Measurements from ENCODE around the gene KISS1R.
"Not testable (repeated sequence)": the region's sequence is repeated elsewhere in the genome, so short reads cannot be mapped to it uniquely, and the experiment has no call there.

The KISS1R gene

DNA sequence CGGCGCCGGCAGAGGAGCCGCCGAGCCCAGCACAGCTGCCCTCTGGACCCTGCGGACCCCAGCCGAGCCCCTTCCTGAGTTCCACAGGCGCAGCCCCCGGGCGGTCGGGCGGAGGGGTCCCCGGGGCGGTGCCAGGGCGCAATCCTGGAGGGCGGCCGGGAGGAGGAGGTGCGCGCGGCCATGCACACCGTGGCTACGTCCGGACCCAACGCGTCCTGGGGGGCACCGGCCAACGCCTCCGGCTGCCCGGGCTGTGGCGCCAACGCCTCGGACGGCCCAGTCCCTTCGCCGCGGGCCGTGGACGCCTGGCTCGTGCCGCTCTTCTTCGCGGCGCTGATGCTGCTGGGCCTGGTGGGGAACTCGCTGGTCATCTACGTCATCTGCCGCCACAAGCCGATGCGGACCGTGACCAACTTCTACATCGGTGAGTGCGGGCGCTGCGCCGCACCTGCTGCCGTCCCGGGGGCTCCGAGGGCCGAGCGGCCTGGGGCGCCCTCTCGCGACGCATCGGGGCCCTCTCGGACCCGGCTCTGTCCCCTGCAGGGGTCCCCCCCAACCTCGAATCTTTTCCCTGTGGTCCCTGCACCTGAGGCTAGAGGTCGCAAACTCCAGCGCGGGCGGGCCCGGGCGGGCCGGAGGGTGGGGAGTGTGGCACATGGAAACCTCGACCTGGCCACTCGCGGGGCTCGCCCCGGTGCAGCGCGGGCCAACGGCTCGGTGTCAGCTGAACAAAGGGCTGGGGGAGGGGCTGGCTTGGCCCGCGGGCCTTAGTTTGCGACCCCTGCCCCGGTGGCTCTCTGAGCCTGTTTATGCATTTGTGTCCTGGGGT lies at the start of gene KISS1R:
KISS1R (plus strand) TSS at position 11 of the 829 bp plus-strand sequence; CDS start at position 181, 170 bp downstream.
- DNase-seq: peak; percentile 48

DNA sequence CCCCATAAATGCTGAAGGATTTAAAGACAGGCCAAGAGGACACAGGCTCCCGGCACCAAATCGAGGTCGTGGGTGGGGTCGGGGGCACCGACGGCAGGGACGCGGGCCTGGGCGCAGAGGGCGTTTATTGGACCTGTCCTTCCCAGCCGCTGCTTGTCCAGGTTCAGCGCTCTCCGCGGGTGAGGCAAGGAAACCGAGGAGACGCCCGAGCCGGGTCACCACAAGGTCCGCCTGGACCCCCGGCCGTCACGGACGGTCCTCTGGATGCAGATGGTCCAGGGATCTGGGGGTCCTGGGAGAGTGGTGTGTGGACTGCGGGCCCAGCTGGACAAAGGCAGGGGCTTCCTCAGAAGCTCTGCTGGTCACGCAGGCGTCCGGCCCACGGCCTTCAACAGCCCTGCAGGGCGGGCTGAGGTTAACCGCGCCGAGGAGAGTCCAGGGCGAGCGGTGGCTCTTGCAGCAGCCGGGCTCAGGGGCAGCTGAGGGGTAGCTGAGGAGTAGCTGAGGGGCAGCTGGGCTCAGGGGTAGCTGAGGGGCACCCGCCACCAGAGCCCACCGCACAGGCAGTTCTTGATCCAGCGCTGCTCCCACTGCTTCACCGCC lies 49.2 kb upstream of the KISS1R start:
- DNase-seq: no peak

DNA sequence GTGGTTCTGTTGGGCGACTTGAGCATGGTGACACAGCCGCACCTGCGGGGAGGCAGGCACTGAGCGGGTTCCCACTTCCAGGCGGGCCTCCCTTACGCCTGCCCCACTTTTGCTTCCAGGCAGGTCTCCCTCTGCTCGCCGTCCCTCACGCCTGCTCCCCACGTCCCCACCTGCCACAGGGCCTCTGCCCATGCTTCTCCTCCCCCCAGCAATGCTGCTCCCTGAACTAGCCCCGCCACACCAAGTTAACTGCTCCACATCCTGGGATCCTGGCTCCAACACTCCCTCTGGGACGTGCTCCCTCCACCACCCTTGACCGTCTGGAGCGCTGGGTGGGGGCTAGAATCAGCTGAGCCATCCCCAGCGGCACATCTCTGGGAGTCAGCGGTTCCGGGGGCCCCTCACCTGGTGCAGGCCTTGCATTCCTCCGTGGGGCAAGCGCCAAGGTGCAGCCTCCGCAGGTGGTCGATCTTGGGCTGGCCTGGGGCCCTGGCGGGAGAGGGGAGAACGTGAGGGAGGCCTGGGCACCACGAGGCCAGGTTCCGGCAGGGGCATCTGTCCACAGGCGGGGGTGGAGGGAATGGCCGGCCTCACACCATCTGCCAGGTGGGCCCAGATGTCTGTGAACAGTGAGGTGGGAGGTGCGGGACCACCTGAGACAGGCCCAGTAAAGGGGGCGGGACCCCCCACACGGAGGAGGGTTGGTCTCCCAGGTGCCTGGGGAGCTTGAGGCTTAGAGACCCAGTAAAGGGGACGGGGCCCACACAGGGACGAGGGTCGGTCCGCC lies 48.5 kb upstream of the KISS1R start:
- no peak for DNase-seq

DNA sequence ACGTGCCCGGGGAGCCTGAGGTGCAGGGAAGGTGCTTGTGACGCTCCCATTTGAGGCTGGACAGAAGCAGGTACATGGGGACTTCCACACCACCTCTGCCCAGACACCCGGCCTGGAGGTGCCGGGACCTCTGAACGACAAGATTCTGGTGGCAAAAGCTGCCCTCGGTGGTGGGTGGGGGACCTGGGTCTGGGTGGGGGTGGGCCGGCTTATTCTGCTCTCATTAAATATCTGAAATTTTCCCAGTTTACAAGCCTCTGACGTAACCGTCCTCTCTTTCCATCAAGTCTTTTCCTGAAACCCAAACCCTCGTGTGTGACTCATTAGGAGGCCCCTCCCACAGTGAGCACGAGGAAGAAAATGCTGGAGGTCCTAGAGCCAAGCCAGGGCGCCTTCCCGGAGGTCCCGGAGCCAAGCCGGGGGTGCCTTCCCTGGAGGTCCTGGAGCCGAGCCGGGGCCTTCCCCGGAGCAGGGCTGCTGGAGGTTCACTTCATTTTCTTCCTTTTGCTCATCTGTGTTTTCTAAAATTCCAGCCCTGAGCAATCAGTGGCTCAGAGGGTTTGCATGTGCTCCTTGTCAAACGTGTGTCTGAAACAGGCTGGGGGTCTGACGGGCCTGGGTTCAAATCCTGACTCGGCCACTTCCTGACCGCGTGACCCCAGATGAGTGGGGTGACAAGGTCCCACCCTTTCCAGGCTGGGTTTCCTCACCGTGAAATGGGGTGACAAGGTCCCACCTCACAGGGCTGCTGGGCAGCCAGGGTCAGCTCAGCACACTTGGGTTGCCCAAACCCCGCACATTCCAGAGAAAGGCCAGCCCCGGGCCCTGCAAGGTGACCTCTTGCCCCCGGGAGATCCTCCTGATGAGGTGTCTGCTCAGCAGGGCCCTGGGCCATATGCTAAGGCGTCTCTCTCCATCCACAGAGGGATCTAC lies 47.6 kb upstream of the KISS1R start:
- DNase-seq: no peak

DNA sequence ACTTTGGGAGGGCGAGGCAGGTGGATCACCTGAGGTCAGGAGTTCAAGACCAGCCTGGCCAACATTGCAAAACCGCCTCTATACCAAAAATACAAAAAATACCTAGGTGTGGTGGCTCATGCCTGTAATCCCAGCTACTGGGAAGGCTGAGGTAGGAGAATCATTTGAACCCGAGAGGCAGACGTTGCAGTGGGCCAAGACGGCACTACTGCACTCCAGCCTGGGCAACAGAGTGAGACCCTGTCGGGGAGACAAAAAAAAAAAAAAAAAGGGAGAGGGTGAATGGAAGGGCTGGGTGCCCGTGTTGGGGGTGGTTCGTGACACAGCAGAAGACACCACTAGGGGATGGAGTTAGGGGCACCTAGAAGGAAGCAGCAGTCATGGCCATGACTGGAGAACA lies 46.8 kb upstream of the KISS1R start:
- DNase-seq: no peak

DNA sequence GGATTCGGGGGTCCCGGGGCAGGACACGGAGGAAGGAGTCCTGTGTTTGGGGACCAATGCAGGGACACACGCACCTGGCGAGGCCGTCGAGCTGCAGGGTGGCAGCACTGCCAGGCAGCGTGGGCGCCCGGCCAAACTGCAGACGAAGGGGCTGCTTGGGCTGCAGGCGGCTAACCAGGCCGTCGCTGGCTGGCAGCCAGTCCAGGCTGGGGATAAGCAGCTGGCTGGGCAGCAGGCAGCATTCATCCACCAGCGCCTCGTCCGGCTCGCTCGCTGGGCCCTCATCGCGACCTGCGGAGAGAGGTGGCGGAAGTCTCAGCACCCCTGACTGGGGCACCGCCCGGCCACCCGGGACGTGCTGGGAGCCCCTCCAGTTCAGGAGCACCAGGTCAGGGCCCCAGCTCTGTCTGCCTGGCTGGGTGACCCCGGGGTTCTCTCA lies 46.2 kb upstream of the KISS1R start:
- no peak for DNase-seq

DNA sequence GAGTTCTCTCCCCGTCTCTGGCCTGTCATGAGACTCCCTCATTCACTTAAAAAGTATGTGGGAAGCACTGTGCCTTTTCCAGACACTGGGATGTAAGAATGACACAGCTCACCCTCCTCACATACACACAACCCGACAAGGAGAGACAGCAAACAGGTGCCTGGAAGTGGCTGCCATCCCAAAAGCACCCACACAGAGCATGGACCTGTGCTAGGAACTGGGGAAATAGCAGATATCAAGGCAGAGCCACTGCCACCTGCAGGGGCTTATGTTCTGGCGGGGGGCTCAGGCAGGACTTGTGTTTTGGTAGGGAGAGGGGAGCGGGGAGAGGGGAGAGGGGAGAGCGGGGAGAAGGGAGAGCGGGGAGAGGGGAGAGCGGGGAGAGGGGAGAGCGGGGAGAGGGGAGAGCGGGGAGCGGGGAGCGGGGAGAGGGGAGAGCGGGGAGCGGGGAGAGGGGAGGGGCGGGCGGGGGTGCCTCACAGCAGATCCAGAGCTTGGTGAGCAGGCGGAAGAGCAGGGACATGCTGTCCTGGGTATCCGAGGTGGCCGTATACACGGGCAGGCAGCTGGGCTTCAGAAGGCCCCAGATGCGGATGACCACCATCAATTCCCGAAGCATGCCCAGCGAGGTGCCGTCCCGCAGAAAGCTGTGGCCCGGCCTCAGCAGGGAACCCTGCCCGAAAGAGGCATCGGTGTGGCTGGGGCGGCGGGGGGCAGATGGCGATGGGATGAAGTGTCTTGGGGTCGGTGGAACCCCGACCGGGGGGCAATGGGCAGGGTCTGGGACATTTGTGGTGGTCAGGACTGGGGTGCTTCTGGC lies 45.5 kb upstream of the KISS1R start:
- peak; percentile 34 for DNase-seq

DNA sequence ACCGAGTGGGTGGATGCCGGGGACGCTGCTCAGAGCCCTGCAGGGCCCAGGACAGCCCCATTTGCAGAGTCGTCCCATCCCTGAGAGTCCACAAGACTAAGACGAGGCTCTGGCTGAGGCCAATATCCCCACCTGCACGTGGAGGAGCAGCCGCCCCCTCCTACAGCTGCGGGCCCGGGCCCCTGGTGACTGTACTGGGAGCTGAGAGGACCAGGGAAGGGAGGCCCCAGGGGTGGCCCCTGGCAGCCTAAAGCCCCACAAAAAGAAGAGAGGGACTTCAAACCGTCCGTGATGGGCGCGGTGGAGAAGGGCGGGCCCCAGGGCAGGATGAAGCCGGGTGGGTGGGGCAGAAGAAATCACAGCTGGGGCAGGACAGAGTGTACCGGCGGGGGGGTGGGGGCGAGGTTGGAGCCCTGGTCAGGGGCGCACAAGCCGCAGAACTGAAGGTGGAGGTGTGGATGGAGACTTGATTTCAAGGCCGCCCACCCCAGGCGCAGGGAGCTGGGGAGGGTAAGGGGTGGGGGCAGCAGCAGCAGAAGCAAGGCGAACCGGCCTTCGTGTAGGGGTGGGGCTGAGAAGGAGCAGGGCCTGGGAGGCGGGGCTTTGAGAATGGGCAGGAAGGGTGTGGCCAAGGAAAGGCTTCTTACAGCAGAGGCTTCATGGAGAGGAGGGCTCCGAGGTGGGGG lies 44.7 kb upstream of the KISS1R start:
- peak; percentile 91 for DNase-seq

DNA sequence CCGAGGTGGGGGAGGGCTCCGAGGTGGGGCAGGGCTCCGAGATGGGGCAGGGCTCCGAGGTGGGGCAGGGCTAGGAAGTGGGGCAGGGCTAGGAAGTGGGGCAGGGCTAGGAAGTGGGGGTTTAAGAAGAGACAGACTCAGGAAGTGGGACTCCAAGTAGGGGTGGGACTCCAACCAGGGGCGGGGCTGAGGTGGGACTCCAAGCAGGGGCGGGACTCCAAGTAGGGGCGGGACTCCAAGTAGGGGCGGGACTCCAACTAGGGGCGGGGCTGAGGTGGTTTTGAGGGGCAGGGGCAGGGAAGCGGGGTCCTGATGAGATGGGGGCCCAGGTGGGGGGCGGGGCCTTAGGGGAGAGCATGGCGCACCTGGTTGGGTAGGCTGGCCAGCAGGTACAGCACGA lies 44.0 kb upstream of the KISS1R start:
- DNase-seq: peak; percentile 78

DNA sequence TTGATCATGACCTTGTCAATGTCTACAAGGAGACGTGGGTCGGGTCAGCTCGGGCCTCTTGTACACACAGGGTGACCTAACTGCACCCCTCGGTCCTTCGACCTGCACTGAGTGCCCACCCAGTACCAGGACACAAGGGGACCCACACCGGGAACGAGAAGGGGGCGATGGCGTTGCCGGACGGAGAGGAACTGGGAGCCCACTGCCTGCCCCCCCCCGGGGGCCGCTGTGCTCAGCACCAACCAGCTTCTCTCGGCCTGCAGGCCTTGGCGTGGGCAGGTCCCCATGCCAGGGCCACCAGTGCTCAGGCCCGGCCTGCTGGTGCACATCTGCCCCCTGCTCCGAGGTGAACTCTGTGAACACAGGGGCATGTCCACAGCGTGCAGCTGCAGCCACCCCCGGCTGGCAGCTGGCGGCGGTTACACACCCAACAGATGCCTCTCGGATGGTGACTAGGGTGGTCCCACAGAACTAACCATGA lies 43.5 kb upstream of the KISS1R start:
- DNase-seq: no peak

DNA sequence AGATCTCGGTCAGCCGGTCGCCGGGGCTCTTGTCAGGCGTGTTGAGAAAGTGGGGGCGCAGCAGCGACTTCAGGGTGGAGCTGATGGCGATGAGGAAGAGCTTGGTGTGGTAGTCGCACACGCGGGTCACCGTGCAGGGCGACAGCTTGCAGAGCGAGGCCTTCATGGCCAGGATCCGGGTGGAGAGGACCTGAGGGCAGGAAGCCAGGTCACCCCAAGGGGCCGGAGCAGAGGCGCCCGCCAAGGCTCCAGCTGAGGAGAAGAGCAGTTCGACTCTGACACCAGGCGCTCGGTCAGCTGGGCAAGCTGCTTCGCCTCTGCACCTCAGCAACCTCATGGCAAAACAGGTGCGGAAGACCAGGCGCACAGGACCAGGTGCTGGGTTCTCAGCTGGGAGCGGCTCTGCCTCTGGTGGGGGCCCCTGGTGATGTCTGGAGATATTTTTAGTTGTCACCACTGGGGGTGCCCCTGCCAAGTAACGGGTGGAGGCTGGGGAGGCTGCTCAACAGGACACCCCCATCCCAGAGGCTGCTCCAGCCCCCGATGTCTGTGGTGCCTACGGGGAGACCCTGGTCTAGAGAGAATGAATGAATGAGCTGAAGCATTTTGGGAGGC lies 41.8 kb upstream of the KISS1R start:
- no peak for DNase-seq

DNA sequence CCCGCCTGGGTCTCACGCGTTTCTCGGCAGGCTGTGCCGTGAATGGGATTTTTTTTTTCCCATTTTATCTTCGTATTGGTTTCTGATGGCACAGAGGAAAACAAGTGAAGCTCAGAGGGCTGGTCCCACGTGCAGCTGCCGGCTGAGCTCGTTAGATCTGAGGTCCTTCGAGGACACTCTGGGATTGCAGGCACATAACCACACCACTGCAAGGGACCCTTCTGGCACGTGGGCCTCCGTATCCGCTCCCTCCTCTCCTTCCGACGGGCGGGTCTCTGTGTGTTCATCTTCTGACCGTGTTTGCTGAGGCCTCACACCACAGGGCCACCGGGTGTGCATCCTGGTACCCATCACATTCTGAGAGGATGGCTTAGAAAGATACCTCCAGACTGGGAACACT lies 41.0 kb upstream of the KISS1R start:
- DNase-seq: no peak

DNA sequence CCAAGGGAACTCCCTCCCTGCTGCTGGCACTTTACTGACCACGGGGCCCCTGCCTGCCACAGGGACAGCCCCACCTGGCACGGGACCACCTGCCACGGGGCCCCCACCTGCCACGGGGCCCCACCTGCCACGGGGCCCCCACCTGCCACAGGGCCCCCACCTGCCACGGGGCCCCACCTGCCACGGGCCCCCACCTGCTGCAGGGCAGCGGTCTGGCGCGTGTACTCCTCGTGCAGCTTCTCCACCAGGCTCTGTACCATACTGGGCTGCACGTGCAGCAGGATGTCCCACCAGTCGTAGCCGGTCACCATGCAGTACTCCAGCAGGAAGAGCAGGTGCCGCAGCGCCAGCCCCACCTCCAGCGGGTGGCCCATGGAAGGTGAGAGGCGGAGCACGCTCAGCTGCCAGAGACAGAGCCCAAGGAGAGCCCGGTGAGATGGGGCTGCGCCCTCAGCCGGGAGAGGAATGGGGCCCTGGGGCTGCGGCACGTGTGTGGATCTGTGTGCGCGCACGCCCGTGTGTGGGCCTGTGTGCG lies 40.3 kb upstream of the KISS1R start:
- DNase-seq: no peak

DNA sequence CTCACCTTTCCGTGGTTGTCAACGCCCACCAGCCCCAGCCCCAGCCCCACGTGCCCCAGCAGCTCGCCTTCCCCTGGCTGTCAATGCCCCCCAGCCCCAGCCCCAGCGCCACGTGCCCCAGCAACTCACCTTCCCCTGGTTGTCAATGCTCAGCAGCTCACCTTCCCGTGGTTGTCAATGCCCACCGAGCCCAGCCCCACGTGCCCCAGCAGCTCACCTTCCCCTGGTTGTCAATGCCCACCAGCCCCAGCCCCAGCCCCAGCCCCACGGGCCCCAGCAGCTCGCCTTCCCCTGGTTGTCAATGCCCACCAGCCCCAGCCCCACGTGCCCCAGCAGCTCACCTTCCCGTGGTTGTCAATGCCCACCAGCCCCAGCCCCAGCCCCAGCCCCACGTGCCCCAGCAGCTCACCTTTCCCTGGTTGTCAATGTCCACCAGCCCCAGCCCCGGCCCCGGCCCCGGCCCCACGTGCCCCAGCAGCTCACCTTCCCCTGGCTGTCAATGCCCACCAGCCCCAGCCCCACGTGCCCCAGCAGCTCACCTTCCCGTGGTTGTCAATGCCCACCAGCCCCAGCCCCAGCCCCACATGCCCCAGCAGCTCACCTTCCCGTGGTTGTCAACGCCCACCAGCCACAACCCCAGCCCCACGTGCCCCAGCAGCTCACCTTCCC lies 39.0 kb upstream of the KISS1R start:
- DNase-seq: not testable (repeated sequence)

DNA sequence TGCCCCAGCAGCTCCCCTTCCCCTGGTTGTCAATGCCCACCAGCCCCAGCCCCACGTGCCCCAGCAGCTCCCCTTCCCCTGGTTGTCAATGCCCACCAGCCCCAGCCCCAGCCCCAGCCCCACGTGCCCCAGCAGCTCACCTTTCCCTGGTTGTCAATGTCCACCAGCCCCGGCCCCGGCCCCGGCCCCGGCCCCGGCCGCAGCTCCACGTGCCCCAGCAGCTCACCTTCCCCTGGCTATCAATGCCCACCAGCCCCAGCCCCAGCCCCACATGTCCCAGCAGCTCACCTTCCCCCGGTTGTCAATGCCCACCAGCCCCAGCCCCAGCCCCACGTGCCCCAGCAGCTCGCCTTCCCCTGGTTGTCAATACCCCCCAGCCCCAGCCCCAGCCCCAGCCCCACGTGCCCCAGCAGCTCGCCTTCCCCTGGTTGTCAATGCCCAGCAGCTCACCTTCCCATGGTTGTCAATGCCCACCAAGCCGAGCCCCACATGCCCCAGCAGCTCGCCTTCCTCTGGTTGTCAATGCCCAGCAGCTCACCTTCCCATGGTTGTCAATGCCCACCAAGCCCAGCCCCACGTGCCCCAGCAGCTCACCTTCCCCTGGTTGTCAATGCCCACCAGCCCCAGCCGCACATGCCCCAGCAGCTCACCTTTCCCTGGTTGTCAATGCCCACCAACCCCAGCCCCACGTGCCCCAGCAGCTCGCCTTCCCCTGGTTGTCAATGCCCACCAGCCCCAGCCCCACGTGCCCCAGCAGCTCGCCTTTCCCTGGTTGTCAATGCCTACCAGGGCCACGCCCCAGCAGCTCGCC lies 38.2 kb upstream of the KISS1R start:
- not testable (repeated sequence) for DNase-seq

DNA sequence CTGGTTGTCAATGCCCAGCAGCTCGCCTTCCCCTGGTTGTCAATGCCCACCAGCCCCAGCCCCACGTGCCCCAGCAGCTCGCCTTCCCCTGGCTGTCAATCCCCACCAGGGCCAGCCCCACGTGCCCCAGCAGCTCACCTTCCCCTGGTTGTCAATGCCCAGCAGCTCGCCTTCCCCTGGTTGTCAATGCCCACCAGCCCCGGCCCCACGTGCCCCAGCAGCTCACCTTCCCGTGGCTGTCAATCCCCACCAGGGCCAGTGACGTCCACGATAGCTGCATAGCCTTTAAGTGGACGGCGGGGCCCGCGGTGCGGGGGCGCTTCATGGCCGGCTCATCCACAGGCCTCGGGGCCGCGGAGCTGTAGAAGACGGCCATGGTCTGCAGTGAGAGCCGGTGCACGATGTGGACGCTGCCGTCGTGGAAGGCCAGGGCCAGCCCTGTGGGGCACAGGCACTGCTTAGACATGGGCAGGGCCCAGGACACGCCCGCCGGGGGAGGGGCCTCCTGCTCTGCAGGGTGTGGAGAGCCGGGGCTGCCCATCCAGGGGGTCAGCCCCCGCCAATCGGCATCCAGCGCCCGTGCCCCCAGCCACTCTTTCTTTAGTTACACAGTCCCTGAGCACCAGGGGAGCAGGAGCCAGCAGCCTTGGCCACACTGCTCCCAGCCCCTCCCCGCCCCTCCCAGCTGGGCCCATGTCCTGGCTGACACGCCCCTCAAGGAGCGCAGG lies 37.3 kb upstream of the KISS1R start:
- DNase-seq: no peak

DNA sequence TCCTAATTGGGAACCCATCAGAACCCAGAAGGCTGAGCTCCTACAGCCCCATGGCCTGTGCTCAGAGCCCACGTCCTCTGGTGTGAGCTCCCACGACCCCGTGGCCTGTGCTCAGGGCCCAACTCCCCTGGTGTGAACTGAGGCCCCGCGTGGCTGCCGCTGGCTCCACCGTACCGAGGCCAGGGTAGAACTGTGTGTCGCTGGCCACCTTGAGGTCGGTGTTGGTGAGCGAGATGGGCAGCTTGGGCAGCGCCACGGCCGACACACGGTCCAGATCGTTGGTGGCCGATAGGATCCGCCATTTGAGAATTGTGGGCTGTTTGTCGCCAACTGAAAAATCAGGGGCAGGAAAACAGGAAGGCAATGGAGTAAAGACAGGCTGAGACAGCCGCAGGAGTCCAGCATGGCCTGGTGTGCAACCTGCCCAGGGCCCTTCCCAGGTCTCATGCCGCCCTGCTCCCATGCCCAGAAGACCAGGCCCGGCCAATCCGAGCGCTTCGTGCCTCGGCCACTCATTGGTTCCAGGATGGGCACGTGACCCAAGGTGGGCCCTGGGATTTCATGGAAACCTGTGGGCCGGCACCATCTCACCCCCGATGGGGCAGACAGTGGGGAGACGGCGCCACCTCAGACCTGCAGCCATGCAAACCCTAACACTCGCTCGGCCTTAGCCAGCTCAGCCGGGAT lies 35.6 kb upstream of the KISS1R start:
- DNase-seq: no peak

Data from activated CD4-positive, alpha-beta T cell treated with anti-CD3 and anti-CD28 coated beads for 48 hours (primary cell).